D721Med (cell line): ENCODE results near the gene UBE2J2.

ENCODE experiments used
- DNase-seq: peaks from one replicate; pipeline ENCODE4 v3.0.0; 2011; ENCODE audit warnings: low spot score; ENCODE audit not compliant: insufficient read length
- FAIRE-seq: peaks from 2 replicates; lab custom pipeline; 2011; peaks lifted over from hg19 to GRCh38; lab: Jason Lieb, UNC
- CTCF ChIP-seq: IDR thresholded peaks from 2 replicates; pipeline ENCODE4 v1.5.1; 2012; ENCODE audit warnings: mild to moderate bottlenecking, control low read depth; ENCODE audit not compliant: insufficient read depth; ENCODE audit errors: missing control alignments

Gene UBE2J2

GRCh38 chr1:1298861-1299685, 25.4 kb upstream of the UBE2J2 start:
- TF ChIP-seq CTCF, result no peak
- FAIRE-seq (no peak), DNase-seq (no peak)

- DNase-seq (no peak), FAIRE-seq (no peak)
- no peak for TF ChIP-seq CTCF
Observed at GRCh38 chr1:1297802-1298424, 24.3 kb upstream of the UBE2J2 start.

- DNase-seq, result no peak
- no peak for TF ChIP-seq CTCF
- FAIRE-seq, result no peak
Observed at GRCh38 chr1:1296070-1297061, 22.7 kb upstream of the UBE2J2 start.

GRCh38 chr1:1295154-1295923, 21.7 kb upstream of the UBE2J2 start:
- TF ChIP-seq CTCF, result no peak
- FAIRE-seq (no peak), DNase-seq (no peak)

- DNase-seq (no peak), FAIRE-seq (no peak)
- no peak for TF ChIP-seq CTCF
Observed at GRCh38 chr1:1294250-1294890, 20.7 kb upstream of the UBE2J2 start.
